GM12865 (cell line): ENCODE measurements around the gene ARHGEF1.

Experiments
- DNase-seq: peaks from one replicate; pipeline ENCODE4 v3.0.0; 2010; ENCODE audit warnings: low read depth
- H3K4me3 ChIP-seq: 2 replicates; pipeline ENCODE4 v1.5.1; 2011; ENCODE audit warnings: mild to moderate bottlenecking, low read depth, low read length, control low read depth
- TF ChIP-seq, protein P1 (sequence below): IDR thresholded peaks from 2 replicates; pipeline ENCODE4 v1.5.1; 2011; ENCODE audit warnings: low read length, control low read depth, low read depth, inconsistent platforms; ENCODE audit not compliant: insufficient read depth; ENCODE audit errors: missing control alignments

The ARHGEF1 gene, protein sequence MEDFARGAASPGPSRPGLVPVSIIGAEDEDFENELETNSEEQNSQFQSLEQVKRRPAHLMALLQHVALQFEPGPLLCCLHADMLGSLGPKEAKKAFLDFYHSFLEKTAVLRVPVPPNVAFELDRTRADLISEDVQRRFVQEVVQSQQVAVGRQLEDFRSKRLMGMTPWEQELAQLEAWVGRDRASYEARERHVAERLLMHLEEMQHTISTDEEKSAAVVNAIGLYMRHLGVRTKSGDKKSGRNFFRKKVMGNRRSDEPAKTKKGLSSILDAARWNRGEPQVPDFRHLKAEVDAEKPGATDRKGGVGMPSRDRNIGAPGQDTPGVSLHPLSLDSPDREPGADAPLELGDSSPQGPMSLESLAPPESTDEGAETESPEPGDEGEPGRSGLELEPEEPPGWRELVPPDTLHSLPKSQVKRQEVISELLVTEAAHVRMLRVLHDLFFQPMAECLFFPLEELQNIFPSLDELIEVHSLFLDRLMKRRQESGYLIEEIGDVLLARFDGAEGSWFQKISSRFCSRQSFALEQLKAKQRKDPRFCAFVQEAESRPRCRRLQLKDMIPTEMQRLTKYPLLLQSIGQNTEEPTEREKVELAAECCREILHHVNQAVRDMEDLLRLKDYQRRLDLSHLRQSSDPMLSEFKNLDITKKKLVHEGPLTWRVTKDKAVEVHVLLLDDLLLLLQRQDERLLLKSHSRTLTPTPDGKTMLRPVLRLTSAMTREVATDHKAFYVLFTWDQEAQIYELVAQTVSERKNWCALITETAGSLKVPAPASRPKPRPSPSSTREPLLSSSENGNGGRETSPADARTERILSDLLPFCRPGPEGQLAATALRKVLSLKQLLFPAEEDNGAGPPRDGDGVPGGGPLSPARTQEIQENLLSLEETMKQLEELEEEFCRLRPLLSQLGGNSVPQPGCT

DNA sequence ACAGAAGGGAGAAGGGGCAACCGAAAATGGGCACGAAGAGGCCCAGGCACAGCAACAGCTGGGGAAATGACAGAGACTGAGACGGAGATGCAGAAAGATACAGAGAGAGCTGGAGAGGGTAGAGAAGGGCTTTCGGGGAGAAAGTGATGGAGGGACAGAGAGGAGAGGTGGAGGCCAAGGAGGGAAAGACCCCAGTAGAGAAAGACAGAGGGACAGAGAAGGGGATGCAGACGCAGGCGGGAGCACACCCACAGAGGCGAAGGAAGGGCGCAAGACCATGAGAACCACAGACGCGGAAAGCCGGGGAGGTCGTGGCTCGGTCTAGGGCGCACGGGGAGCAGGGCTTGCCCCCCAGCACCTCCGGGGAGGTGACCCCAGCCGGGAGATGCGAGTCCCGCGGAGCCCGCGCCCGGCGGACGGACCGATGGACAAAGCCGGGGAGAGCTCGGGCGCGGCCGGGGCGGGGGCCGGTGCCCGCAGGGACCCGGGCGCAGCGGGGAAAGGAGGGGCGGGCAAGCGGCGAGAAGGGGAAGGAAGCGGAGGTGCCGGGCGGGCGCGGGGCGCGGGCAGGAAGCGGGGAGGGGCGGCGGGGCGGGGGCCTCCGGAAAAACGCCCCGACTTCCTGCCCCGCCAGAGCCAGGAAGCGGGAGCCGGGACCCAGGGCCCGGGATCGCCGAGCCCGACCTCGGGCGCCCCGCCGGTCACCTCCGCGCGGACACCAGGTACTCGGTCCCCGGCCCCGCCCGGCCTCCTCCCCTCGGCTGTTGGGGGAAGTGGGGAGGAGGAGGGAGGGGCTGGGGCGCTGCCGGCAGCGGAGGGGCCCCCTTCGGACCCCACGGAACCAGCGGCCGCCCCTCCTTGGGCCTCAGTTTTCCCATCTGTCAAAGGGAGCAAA lies at the start of gene ARHGEF1:
TSS of gene ARHGEF1 (plus strand) at position 617 of the 895 bp plus-strand sequence. CDS start 4,899 bp downstream, outside the sequence.
- DNase-seq: peak; percentile 77
- TF ChIP-seq, protein P1, sequence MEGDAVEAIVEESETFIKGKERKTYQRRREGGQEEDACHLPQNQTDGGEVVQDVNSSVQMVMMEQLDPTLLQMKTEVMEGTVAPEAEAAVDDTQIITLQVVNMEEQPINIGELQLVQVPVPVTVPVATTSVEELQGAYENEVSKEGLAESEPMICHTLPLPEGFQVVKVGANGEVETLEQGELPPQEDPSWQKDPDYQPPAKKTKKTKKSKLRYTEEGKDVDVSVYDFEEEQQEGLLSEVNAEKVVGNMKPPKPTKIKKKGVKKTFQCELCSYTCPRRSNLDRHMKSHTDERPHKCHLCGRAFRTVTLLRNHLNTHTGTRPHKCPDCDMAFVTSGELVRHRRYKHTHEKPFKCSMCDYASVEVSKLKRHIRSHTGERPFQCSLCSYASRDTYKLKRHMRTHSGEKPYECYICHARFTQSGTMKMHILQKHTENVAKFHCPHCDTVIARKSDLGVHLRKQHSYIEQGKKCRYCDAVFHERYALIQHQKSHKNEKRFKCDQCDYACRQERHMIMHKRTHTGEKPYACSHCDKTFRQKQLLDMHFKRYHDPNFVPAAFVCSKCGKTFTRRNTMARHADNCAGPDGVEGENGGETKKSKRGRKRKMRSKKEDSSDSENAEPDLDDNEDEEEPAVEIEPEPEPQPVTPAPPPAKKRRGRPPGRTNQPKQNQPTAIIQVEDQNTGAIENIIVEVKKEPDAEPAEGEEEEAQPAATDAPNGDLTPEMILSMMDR: no peak
- H3K4me3 ChIP-seq: peak within 1 kb of the TSS; percentile 96

DNA sequence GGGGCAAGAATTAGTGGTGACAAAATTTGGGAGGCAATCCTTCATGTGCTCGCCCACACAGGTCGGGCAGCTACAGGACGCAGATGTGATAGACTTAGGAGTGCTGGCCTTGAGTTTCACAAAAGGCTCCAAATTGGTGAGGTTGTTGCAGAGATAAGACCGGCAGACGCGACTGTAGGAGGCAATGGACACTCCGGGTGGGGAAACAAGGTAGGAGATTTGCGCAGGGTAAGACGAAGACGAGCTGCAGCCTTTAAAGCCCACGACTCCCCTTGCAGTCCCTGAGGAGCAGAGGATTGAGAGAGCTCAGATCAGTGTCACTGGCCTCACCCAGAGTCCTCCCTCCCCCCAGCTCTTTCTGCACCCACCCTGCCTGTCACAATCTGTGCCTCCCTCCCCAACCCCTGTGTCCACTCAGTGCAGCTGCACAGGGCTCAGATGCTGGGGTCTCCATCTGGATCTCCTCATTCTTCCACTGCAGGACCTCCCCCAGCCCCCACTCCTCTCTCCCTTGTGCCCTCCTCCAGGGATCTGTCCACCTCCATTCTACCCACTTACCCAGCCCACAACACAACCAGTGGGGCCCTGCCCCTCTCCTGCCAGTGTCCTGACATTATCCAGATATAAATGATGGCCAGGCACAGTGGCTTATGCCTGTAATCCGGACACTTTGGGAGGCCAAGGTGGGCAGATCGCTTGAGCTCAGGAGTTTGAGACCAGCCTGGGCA lies 44.8 kb upstream of the ARHGEF1 start:
- no peak for DNase-seq
- TF ChIP-seq, protein P1: no peak
- no peak overlapping the region for H3K4me3 ChIP-seq

DNA sequence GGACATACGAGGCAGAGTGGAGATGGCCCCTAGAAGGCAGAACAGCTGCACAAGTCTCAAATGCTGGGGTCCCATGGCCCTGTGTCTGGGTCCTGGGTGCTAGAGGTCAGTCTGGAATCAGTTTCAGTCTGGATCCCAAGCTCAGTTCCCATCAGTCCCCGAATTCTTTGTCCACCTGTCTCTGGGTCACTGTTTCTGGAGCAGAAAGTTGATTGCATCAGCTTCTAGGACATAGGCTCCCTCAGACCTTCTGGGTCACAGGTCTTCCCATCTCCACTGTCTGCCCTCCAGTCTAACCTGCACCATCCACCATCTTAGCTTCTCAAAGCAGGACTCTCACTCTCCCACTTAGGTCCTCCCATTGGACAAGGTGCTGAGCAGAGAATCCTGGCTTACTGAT lies 43.8 kb upstream of the ARHGEF1 start:
- H3K4me3 ChIP-seq: no peak overlapping the region
- TF ChIP-seq, protein P1: no peak
- DNase-seq: no peak

DNA sequence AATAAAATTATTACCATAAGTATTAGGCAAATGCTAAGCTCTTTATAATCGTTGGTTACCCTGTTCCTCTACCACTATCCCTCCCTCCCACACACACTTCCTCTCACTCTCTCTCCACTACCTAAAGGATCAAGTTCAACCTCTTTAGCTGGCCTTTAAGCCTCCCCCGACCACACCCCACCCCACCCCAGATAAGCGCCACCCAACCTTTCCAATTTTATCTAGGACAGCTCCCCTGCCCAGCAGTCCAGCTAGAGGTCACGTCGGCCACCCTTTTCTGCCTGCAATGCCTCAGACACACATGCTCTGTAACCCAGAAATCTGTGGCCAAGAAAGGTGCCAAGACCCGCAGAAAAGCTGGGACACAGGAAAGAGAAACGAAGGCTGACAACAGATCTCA lies 39.6 kb upstream of the ARHGEF1 start:
- H3K4me3 ChIP-seq: no peak overlapping the region
- TF ChIP-seq, protein P1: no peak
- DNase-seq: no peak

DNA sequence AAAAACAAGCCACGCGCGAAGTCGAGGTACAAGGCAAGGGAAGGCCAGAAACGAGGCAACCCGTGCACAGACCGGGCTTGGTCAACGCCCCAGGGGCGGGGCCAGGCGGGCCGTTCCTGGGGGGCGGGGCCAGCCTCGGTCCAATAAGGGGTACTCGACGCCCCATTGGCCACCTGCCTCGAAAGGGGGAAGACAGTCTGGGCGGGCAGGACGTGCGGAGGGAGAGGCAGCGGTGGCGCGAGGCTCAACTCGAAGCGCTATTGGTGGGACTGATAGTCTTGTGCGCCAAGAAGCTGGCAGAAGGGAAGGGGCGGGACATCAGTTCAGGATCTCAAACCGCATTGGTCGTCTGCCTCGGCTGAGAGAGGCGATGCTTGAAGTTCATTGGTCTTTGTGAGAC lies 38.4 kb upstream of the ARHGEF1 start, which contains the start of gene LYPD4:
TSS of gene LYPD4 (minus strand) at position 83 of the 400 bp plus-strand sequence. CDS start 5,398 bp downstream, outside the sequence.
- H3K4me3 ChIP-seq: no peak within 1 kb of the TSS
- TF ChIP-seq, protein P1: no peak
- peak; percentile 7 for DNase-seq

DNA sequence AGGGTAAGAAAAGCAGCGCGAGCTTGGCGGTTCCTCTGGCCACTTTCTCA lies 38.2 kb upstream of the ARHGEF1 start, which contains the start of gene DMRTC2:
TSS of gene DMRTC2 (plus strand) at position 42 of the 50 bp plus-strand sequence. CDS start 2,387 bp downstream, outside the sequence.
- H3K4me3 ChIP-seq: no peak within 1 kb of the TSS
- TF ChIP-seq, protein P1: no peak
- no peak for DNase-seq
